CD4-positive, alpha-beta T cell (primary cell): Measurements from ENCODE around the gene RNF130. TPM values are rescaled to one million over a fixed set of nuclear protein-coding genes. Genes with fewer than 3 reads are reported as not detected.

Experiments used
- ATAC-seq: fragments of 200-7000 bp; cut with Tn5 transposase; one replicate; pipeline ENCODE4 v1.10.0; 2022; ENCODE audit warnings: mild to moderate bottlenecking; ENCODE audit not compliant: poor library complexity
- CTCF ChIA-PET: fragments of 350-600 bp; sonication (Branson Sonifier 250); formaldehyde crosslinking; loops from one replicate; lab custom pipeline; 2021; ENCODE audit warnings: antibody characterized with exemption, inconsistent platforms; lab: Charles Lee
- POLR2A ChIA-PET: fragments of 350-600 bp; sonication (Branson Sonifier 250); formaldehyde crosslinking; loops from one replicate; lab custom pipeline; 2021; ENCODE audit warnings: antibody characterized with exemption, inconsistent platforms; lab: Charles Lee
- DNase-seq, 14 experiments: peaks; one replicate each; pipeline ENCODE4 v3.0.0-alpha.2; 2013 to 2020; ENCODE audit warnings: mixed read lengths in 2 of 14
- H3K27ac ChIP-seq, 2 donors: one replicate each; pipeline versions ENCODE4 v1.5.1 to v1.7.0; 2013; ENCODE audit warnings: low read length in 2 of 2, low read depth in 1 of 2, mild to moderate bottlenecking in 1 of 2
- H3K27me3 ChIP-seq, 2 experiments: 1 replicate in 1 of 2; 2 replicates in 1 of 2; pipeline versions ENCODE4 v1.6.1 to v1.7.0; 2013; ENCODE audit warnings: low read length in 2 of 2, control low read depth in 1 of 2, mild to moderate bottlenecking in 1 of 2, moderate library complexity in 1 of 2; ENCODE audit not compliant: insufficient read depth in 2 of 2, control insufficient read depth in 1 of 2
- H3K36me3 ChIP-seq: one replicate; pipeline ENCODE4 v1.6.1; 2013; ENCODE audit warnings: low read length, control low read depth; ENCODE audit not compliant: insufficient read depth
- H3K4me1 ChIP-seq: one replicate; pipeline ENCODE4 v1.6.1; 2013; ENCODE audit warnings: low read length, control low read depth; ENCODE audit not compliant: insufficient read depth
- H3K4me3 ChIP-seq: one replicate; pipeline ENCODE4 v1.5.1; 2013; ENCODE audit warnings: mild to moderate bottlenecking, low read length, moderate library complexity
- H3K9me3 ChIP-seq, 2 experiments: 1 replicate in 1 of 2; 2 replicates in 1 of 2; pipeline versions ENCODE4 v1.6.1 to v1.7.0; 2013; ENCODE audit warnings: low read length in 2 of 2, mild to moderate bottlenecking in 2 of 2, control low read depth in 1 of 2, moderate library complexity in 1 of 2; ENCODE audit not compliant: control insufficient read depth in 1 of 2, insufficient read depth in 1 of 2
- H3K27ac Mint-ChIP-seq: one replicate; pipeline ENCODE4 v1.8.0; 2020; ENCODE audit warnings: mixed read lengths
- H3K27me3 Mint-ChIP-seq: one replicate; pipeline ENCODE4 v1.8.0; 2021; ENCODE audit warnings: mixed read lengths
- H3K36me3 Mint-ChIP-seq: one replicate; pipeline ENCODE4 v1.8.0; 2021; ENCODE audit warnings: low read depth, mixed read lengths
- H3K4me1 Mint-ChIP-seq: one replicate; pipeline ENCODE4 v1.8.0; 2021; ENCODE audit warnings: low read depth, mixed read lengths
- H3K4me3 Mint-ChIP-seq: one replicate; pipeline ENCODE4 v1.8.0; 2020; ENCODE audit warnings: mild to moderate bottlenecking, mixed read lengths
- H3K9me3 Mint-ChIP-seq: one replicate; pipeline ENCODE4 v1.8.0; 2020; ENCODE audit warnings: mixed read lengths
- CTCF ChIP-seq: fragments of 200-600 bp; IDR thresholded peaks from one replicate; pipeline ENCODE4 v1.8.0; 2022; ENCODE audit warnings: antibody characterized with exemption, mild to moderate bottlenecking
- intact Hi-C, 2 experiments: fragments of 100-400 bp; cut with DNase I in 1 of 2; cut with micrococcal nuclease in 1 of 2; formaldehyde crosslinking; loops; one replicate each; pipeline versions ENCODE4 v1.15.1 to v1.9.0; 2023 to 2025; cut with DNase I, micrococcal nuclease
- total RNA-seq, 174 experiments: library from RNA in 2 of 174; stranded (reverse) in 2 of 174; gene quantifications; one replicate each; pipeline ENCODE4 v1.2.3 and lab custom pipeline; 2021 to 2026

The RNF130 gene
- total RNA-seq, 2 experiments from 2014 or later, result 18.2 to 19.1 TPM

- ChIA-PET POLR2A (no interaction called here), CTCF (no interaction called here)
- no peaks in the 10 kb centered on the region for H3K27me3 ChIP-seq
- no peaks in the 10 kb centered on the region for H3K27me3 Mint-ChIP-seq
- H3K9me3 ChIP-seq, result no peaks in the 10 kb centered on the region
- peaks cover 2% of the 10 kb centered on the region for H3K36me3 ChIP-seq
- no peak overlapping the region for H3K4me3 Mint-ChIP-seq
- H3K36me3 Mint-ChIP-seq, result peaks cover 8% of the 10 kb centered on the region
- H3K4me3 ChIP-seq, result no peak overlapping the region
- ATAC-seq (no peak), DNase-seq (no peak)
- intact Hi-C loops, result no loop called here
- no peaks in the 10 kb centered on the region for H3K4me1 ChIP-seq
- no peak overlapping the region for H3K27ac ChIP-seq
- no peak overlapping the region for H3K27ac Mint-ChIP-seq
- H3K4me1 Mint-ChIP-seq, result no peaks in the 10 kb centered on the region
- no peaks in the 10 kb centered on the region for H3K9me3 Mint-ChIP-seq
- no peak for TF ChIP-seq CTCF
These were observed 117.6 kb downstream of the RNF130 start for GRCh38 chr5:179953987-179954386.

GRCh38 chr5:179936976-179937681 lies 134.4 kb downstream of the RNF130 start:
- H3K4me3 Mint-ChIP-seq, result no peak overlapping the region
- H3K4me1 ChIP-seq, result no peaks in the 10 kb centered on the region
- no peaks in the 10 kb centered on the region for H3K9me3 ChIP-seq
- ATAC-seq (no peak), DNase-seq (no peak)
- H3K4me3 ChIP-seq, result no peak overlapping the region
- intact Hi-C loops, result no loop called here
- H3K27ac ChIP-seq, result no peak overlapping the region
- H3K4me1 Mint-ChIP-seq, result no peaks in the 10 kb centered on the region
- H3K27me3 ChIP-seq, result peaks cover 0 to 4% of the 10 kb centered on the region in 2 experiments
- no peak overlapping the region for H3K27ac Mint-ChIP-seq
- H3K36me3 Mint-ChIP-seq, result no peaks in the 10 kb centered on the region
- no peaks in the 10 kb centered on the region for H3K36me3 ChIP-seq
- ChIA-PET POLR2A (no interaction called here), CTCF (interaction anchor here (1.1 kb wide), 1 partner anchor 153 kb away, joined by 5 read pairs; no protein-coding TSS in a partner anchor)
- no peaks in the 10 kb centered on the region for H3K27me3 Mint-ChIP-seq
- TF ChIP-seq CTCF, result no peak
- H3K9me3 Mint-ChIP-seq, result no peaks in the 10 kb centered on the region

GRCh38 chr5:179930788-179931473 lies 140.6 kb downstream of the RNF130 start:
- Histone ChIP-seq H3K4me1 (no peaks in the 10 kb centered on the region), H3K4me3 (no peak overlapping the region), H3K9me3 (no peaks in the 10 kb centered on the region), H3K27ac (no peak overlapping the region), H3K36me3 (no peaks in the 10 kb centered on the region), H3K27me3 (no peaks in the 10 kb centered on the region)
- Mint-ChIP-seq H3K27ac (no peak overlapping the region), H3K4me1 (no peaks in the 10 kb centered on the region), H3K27me3 (no peaks in the 10 kb centered on the region), H3K36me3 (no peaks in the 10 kb centered on the region), H3K9me3 (no peaks in the 10 kb centered on the region), H3K4me3 (no peak overlapping the region)
- no peak for TF ChIP-seq CTCF
- ATAC-seq (no peak), DNase-seq (no peak)
- POLR2A ChIA-PET, result no interaction called here
- intact Hi-C loops, result no loop called here
- CTCF ChIA-PET, result interaction anchor here (0.6 kb wide), 1 partner anchor 410 kb away, joined by 3 read pairs; no protein-coding TSS in a partner anchor
